ENCODE measurements around the gene SMIM5. TPM values are rescaled to one million over a fixed set of nuclear protein-coding genes. Genes with fewer than 3 reads are reported as not detected.

Gene SMIM5
- total and polyA plus RNA-seq, 9 of the 15 experiments (the other 6 are each of a cell fraction or from before 2014, with no cell fraction given) = 0.08 TPM; not detected in 8

DNA sequence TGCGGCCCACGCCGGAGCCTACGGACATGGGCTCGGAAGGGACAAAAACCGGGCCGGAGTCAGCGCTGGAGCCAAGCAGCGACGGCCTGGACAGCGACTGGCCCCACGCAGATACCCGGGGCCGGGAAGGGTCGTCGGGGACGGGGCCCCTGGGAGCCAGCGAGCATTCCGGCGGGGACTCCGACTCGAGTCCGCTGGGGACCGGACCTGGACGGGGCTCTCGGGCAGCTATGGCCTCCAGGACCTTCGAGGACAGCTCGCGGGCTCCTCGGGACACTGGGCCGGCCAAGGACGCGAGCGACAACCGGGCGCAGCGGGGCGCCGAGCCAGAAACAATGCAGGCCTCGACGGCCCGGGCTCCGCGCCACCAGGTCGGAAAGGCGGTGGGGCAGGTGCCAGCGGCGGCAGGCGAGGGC lies 44.6 kb upstream of the SMIM5 start (continued):
- TF ChIP-seq, protein P1, sequence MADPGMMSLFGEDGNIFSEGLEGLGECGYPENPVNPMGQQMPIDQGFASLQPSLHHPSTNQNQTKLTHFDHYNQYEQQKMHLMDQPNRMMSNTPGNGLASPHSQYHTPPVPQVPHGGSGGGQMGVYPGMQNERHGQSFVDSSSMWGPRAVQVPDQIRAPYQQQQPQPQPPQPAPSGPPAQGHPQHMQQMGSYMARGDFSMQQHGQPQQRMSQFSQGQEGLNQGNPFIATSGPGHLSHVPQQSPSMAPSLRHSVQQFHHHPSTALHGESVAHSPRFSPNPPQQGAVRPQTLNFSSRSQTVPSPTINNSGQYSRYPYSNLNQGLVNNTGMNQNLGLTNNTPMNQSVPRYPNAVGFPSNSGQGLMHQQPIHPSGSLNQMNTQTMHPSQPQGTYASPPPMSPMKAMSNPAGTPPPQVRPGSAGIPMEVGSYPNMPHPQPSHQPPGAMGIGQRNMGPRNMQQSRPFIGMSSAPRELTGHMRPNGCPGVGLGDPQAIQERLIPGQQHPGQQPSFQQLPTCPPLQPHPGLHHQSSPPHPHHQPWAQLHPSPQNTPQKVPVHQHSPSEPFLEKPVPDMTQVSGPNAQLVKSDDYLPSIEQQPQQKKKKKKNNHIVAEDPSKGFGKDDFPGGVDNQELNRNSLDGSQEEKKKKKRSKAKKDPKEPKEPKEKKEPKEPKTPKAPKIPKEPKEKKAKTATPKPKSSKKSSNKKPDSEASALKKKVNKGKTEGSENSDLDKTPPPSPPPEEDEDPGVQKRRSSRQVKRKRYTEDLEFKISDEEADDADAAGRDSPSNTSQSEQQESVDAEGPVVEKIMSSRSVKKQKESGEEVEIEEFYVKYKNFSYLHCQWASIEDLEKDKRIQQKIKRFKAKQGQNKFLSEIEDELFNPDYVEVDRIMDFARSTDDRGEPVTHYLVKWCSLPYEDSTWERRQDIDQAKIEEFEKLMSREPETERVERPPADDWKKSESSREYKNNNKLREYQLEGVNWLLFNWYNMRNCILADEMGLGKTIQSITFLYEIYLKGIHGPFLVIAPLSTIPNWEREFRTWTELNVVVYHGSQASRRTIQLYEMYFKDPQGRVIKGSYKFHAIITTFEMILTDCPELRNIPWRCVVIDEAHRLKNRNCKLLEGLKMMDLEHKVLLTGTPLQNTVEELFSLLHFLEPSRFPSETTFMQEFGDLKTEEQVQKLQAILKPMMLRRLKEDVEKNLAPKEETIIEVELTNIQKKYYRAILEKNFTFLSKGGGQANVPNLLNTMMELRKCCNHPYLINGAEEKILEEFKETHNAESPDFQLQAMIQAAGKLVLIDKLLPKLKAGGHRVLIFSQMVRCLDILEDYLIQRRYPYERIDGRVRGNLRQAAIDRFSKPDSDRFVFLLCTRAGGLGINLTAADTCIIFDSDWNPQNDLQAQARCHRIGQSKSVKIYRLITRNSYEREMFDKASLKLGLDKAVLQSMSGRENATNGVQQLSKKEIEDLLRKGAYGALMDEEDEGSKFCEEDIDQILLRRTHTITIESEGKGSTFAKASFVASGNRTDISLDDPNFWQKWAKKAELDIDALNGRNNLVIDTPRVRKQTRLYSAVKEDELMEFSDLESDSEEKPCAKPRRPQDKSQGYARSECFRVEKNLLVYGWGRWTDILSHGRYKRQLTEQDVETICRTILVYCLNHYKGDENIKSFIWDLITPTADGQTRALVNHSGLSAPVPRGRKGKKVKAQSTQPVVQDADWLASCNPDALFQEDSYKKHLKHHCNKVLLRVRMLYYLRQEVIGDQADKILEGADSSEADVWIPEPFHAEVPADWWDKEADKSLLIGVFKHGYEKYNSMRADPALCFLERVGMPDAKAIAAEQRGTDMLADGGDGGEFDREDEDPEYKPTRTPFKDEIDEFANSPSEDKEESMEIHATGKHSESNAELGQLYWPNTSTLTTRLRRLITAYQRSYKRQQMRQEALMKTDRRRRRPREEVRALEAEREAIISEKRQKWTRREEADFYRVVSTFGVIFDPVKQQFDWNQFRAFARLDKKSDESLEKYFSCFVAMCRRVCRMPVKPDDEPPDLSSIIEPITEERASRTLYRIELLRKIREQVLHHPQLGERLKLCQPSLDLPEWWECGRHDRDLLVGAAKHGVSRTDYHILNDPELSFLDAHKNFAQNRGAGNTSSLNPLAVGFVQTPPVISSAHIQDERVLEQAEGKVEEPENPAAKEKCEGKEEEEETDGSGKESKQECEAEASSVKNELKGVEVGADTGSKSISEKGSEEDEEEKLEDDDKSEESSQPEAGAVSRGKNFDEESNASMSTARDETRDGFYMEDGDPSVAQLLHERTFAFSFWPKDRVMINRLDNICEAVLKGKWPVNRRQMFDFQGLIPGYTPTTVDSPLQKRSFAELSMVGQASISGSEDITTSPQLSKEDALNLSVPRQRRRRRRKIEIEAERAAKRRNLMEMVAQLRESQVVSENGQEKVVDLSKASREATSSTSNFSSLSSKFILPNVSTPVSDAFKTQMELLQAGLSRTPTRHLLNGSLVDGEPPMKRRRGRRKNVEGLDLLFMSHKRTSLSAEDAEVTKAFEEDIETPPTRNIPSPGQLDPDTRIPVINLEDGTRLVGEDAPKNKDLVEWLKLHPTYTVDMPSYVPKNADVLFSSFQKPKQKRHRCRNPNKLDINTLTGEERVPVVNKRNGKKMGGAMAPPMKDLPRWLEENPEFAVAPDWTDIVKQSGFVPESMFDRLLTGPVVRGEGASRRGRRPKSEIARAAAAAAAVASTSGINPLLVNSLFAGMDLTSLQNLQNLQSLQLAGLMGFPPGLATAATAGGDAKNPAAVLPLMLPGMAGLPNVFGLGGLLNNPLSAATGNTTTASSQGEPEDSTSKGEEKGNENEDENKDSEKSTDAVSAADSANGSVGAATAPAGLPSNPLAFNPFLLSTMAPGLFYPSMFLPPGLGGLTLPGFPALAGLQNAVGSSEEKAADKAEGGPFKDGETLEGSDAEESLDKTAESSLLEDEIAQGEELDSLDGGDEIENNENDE (IDR thresholded peaks at IDR 0.05; ENCODE audit: low read depth, low read length) = no peak
- no peak for TF ChIP-seq ZNF232 (CRISPR knock-in tag; IDR thresholded peaks at IDR 0.05)
- no peak for TF ChIP-seq NUFIP1 (IDR thresholded peaks at IDR 0.05; ENCODE audit: partially characterized antibody)
- TF ChIP-seq, protein P2, sequence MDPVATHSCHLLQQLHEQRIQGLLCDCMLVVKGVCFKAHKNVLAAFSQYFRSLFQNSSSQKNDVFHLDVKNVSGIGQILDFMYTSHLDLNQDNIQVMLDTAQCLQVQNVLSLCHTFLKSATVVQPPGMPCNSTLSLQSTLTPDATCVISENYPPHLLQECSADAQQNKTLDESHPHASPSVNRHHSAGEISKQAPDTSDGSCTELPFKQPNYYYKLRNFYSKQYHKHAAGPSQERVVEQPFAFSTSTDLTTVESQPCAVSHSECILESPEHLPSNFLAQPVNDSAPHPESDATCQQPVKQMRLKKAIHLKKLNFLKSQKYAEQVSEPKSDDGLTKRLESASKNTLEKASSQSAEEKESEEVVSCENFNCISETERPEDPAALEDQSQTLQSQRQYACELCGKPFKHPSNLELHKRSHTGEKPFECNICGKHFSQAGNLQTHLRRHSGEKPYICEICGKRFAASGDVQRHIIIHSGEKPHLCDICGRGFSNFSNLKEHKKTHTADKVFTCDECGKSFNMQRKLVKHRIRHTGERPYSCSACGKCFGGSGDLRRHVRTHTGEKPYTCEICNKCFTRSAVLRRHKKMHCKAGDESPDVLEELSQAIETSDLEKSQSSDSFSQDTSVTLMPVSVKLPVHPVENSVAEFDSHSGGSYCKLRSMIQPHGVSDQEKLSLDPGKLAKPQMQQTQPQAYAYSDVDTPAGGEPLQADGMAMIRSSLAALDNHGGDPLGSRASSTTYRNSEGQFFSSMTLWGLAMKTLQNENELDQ (CRISPR knock-in tag; IDR thresholded peaks at IDR 0.05; ENCODE audit: borderline replicate concordance) = no peak
- TF ChIP-seq, protein P3, sequence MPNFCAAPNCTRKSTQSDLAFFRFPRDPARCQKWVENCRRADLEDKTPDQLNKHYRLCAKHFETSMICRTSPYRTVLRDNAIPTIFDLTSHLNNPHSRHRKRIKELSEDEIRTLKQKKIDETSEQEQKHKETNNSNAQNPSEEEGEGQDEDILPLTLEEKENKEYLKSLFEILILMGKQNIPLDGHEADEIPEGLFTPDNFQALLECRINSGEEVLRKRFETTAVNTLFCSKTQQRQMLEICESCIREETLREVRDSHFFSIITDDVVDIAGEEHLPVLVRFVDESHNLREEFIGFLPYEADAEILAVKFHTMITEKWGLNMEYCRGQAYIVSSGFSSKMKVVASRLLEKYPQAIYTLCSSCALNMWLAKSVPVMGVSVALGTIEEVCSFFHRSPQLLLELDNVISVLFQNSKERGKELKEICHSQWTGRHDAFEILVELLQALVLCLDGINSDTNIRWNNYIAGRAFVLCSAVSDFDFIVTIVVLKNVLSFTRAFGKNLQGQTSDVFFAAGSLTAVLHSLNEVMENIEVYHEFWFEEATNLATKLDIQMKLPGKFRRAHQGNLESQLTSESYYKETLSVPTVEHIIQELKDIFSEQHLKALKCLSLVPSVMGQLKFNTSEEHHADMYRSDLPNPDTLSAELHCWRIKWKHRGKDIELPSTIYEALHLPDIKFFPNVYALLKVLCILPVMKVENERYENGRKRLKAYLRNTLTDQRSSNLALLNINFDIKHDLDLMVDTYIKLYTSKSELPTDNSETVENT (CRISPR knock-in tag; IDR thresholded peaks at IDR 0.05) = 0 out of 2 replicates have a peak, but pooled peaks have one; percentile 18
- no peak for TF ChIP-seq TAF9B (IDR thresholded peaks at IDR 0.05; ENCODE audit: partially characterized antibody)
- TF ChIP-seq PYGO2 (tag; IDR thresholded peaks at IDR 0.05) = no peak
- no peak for TF ChIP-seq SIRT6 (IDR thresholded peaks at IDR 0.05; ENCODE audit: low read depth, low read length)
- TF ChIP-seq, protein P4, sequence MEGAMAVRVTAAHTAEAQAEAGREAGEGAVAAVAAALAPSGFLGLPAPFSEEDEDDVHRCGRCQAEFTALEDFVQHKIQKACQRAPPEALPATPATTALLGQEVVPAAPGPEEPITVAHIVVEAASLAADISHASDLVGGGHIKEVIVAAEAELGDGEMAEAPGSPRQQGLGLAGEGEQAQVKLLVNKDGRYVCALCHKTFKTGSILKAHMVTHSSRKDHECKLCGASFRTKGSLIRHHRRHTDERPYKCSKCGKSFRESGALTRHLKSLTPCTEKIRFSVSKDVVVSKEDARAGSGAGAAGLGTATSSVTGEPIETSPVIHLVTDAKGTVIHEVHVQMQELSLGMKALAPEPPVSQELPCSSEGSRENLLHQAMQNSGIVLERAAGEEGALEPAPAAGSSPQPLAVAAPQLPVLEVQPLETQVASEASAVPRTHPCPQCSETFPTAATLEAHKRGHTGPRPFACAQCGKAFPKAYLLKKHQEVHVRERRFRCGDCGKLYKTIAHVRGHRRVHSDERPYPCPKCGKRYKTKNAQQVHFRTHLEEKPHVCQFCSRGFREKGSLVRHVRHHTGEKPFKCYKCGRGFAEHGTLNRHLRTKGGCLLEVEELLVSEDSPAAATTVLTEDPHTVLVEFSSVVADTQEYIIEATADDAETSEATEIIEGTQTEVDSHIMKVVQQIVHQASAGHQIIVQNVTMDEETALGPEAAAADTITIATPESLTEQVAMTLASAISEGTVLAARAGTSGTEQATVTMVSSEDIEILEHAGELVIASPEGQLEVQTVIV (CRISPR knock-in tag; IDR thresholded peaks at IDR 0.05; ENCODE audit: borderline replicate concordance) = no peak
